Measurements from ENCODE around the gene NPEPL1.
"Not testable (repeated sequence)": the region's sequence is repeated elsewhere in the genome, so short reads cannot be mapped to it uniquely, and the experiment has no call there.

NPEPL1 gene, protein sequence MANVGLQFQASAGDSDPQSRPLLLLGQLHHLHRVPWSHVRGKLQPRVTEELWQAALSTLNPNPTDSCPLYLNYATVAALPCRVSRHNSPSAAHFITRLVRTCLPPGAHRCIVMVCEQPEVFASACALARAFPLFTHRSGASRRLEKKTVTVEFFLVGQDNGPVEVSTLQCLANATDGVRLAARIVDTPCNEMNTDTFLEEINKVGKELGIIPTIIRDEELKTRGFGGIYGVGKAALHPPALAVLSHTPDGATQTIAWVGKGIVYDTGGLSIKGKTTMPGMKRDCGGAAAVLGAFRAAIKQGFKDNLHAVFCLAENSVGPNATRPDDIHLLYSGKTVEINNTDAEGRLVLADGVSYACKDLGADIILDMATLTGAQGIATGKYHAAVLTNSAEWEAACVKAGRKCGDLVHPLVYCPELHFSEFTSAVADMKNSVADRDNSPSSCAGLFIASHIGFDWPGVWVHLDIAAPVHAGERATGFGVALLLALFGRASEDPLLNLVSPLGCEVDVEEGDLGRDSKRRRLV

DNA sequence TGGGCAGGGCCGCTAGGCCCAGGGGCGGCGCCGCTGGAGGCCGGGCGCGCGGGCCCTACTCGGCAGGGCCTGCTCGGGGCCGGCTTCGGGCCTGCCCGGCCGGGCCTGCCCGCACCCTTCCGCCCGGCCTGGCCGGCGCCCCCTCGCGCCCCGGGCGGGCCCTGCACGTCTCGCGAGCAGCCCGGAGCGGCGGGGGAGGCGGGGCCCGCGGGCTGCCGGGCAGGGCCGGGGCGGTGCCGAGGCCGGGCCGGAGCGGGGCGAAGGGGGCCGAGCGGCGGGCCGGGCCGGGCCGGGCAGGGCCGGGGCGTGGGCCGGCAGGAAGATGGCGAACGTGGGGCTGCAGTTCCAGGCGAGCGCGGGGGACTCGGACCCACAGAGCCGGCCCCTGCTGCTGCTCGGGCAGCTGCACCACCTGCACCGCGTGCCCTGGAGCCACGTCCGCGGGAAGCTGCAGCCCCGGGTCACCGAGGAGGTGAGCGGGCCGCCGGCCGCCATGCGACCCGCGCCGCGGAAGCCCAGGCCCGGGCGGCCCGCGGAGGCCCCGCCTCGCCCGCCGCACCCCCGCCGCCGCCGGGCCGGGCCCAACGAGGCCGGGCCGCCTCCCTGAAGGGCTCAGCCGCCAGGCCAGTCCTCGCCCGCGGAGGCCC lies at the start of gene NPEPL1:
NPEPL1 (plus strand) TSS at position 222 of the 647 bp plus-strand sequence; CDS start at position 323, 101 bp downstream.
- Histone ChIP-seq H3K4me2 (ENCODE audit: low read length) (peak within 1 kb of the TSS; percentile 78), H3K27ac (ENCODE audit: low read depth, low read length, poor library complexity, severe bottlenecking) (peak within 1 kb of the TSS; percentile 15), H3K9ac (ENCODE audit: low read length) (peak within 1 kb of the TSS; percentile 72)

GRCh38 chr20:58642896-58643295 lies 49.7 kb upstream of the NPEPL1 start:
- H4K20me1 ChIP-seq (ENCODE audit: insufficient read depth, low read length); H3K79me2 ChIP-seq (ENCODE audit: insufficient read depth, low read length); H3K4me3 ChIP-seq (ENCODE audit: low read depth, low read length, poor library complexity, severe bottlenecking); H3K36me3 ChIP-seq (ENCODE audit: insufficient read depth, low read length); H2AFZ ChIP-seq (ENCODE audit: low read length); H3K9ac ChIP-seq (ENCODE audit: low read length); H3K27ac ChIP-seq (ENCODE audit: low read depth, low read length, poor library complexity, severe bottlenecking); H3K9me2 ChIP-seq (ENCODE audit: low read depth, low read length); H3K4me1 ChIP-seq (ENCODE audit: insufficient read depth, low read length, severe bottlenecking); H3K9me3 ChIP-seq (ENCODE audit: low read length); H3F3A ChIP-seq (ENCODE audit: insufficient read depth, low read length); H3K4me2 ChIP-seq (ENCODE audit: low read length); H3K27me3 ChIP-seq (ENCODE audit: insufficient read depth, low read length): not testable (repeated sequence)

More for the DNA sequence above, at the start of gene NPEPL1:
- TF ChIP-seq, protein P1, sequence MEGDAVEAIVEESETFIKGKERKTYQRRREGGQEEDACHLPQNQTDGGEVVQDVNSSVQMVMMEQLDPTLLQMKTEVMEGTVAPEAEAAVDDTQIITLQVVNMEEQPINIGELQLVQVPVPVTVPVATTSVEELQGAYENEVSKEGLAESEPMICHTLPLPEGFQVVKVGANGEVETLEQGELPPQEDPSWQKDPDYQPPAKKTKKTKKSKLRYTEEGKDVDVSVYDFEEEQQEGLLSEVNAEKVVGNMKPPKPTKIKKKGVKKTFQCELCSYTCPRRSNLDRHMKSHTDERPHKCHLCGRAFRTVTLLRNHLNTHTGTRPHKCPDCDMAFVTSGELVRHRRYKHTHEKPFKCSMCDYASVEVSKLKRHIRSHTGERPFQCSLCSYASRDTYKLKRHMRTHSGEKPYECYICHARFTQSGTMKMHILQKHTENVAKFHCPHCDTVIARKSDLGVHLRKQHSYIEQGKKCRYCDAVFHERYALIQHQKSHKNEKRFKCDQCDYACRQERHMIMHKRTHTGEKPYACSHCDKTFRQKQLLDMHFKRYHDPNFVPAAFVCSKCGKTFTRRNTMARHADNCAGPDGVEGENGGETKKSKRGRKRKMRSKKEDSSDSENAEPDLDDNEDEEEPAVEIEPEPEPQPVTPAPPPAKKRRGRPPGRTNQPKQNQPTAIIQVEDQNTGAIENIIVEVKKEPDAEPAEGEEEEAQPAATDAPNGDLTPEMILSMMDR (IDR thresholded peaks at IDR 0.05; ENCODE audit: low read length): no peak
- no peak for TF ChIP-seq EZH2 (IDR thresholded peaks at IDR 0.05; ENCODE audit: borderline replicate concordance, low read length)
- Histone ChIP-seq H3K9me2 (ENCODE audit: low read depth, low read length) (no peaks in the 10 kb centered on the region), H3K4me3 (ENCODE audit: low read depth, low read length, poor library complexity, severe bottlenecking) (peak within 1 kb of the TSS; percentile 61), H3K4me1 (ENCODE audit: insufficient read depth, low read length, severe bottlenecking) (peaks cover 19% of the 10 kb centered on the region), H3F3A (ENCODE audit: insufficient read depth, low read length) (peaks cover 7% of the 10 kb centered on the region; the same call in 1 of the 2 replicates), H4K20me1 (ENCODE audit: insufficient read depth, low read length) (no peaks in the 10 kb centered on the region), H3K9me3 (ENCODE audit: low read length) (no peaks in the 10 kb centered on the region), H2AFZ (ENCODE audit: low read length) (peak within 1 kb of the TSS; percentile 11; the same call in 1 of the 2 replicates), H3K27me3 (ENCODE audit: insufficient read depth, low read length) (no peaks in the 10 kb centered on the region), H3K36me3 (ENCODE audit: insufficient read depth, low read length) (no peaks in the 10 kb centered on the region), H3K79me2 (ENCODE audit: insufficient read depth, low read length) (no peaks in the 10 kb centered on the region)

DNA sequence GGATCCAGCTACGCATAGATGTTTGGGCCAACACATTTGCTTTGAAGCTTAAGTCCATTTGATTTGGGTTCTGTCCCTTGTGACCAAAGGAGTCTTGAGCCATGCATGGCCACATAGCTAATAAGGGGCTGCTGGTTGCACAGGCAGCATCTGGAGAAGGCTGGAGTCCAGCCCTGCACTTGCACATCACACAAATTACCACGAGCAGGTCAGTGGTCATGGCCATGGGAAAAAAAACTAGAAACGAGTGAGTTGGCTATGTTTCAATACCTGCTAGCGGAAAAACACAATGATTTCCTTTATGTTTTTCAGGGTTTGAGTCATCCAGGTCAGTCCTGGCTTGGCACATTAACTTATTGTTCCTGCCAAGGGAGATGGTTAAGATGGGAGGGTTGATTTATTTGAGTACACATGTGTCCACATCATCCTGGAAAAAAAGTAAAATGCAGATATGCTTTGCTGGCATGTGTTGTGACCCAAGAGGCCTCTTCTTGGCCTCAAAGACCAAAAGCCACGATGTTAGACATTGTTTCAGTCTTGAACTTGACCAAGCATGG lies 47.1 kb upstream of the NPEPL1 start:
- Histone ChIP-seq H3K4me2 (ENCODE audit: low read length) (no peak overlapping the region), H3K79me2 (ENCODE audit: insufficient read depth, low read length) (no peaks in the 10 kb centered on the region), H2AFZ (ENCODE audit: low read length) (no peak overlapping the region), H3K4me1 (ENCODE audit: insufficient read depth, low read length, severe bottlenecking) (peaks cover 6% of the 10 kb centered on the region), H3K9me2 (ENCODE audit: low read depth, low read length) (no peaks in the 10 kb centered on the region), H3F3A (ENCODE audit: insufficient read depth, low read length) (no peaks in the 10 kb centered on the region), H3K27ac (ENCODE audit: low read depth, low read length, poor library complexity, severe bottlenecking) (no peak overlapping the region), H3K36me3 (ENCODE audit: insufficient read depth, low read length) (no peaks in the 10 kb centered on the region), H3K27me3 (ENCODE audit: insufficient read depth, low read length) (no peaks in the 10 kb centered on the region), H3K9me3 (ENCODE audit: low read length) (no peaks in the 10 kb centered on the region), H3K9ac (ENCODE audit: low read length) (no peak overlapping the region), H4K20me1 (ENCODE audit: insufficient read depth, low read length) (no peaks in the 10 kb centered on the region), H3K4me3 (ENCODE audit: low read depth, low read length, poor library complexity, severe bottlenecking) (no peak overlapping the region)
- TF ChIP-seq, protein P1 (IDR thresholded peaks at IDR 0.05; ENCODE audit: low read length): no peak

Measured in OCI-LY1 (cell line).